Measurements from ENCODE around the gene PET100. TPM values are rescaled to one million over a fixed set of nuclear protein-coding genes. Genes with fewer than 3 reads are reported as not detected.

PET100 gene
- polyA plus RNA-seq, 1 donor from 2014 or later: 105 TPM

GRCh38 chr19:7637374-7638256 is 8.0 kb downstream of the PET100 start:
- H3K27ac ChIP-seq (ENCODE audit: low read length): no peak overlapping the region
- H3K9ac ChIP-seq (ENCODE audit: low read length): no peak overlapping the region
- H3K9me3 ChIP-seq (ENCODE audit: low read length): no peaks in the 10 kb centered on the region
- peak overlapping the region; percentile 28 for H3K4me3 ChIP-seq (ENCODE audit: low read length)
- no peaks in the 10 kb centered on the region for H3K36me3 ChIP-seq (ENCODE audit: insufficient read depth, low read length)
- H3K9me2 ChIP-seq (ENCODE audit: insufficient read depth, low read length): no peaks in the 10 kb centered on the region
- no peak overlapping the region for H3K4me2 ChIP-seq (ENCODE audit: low read length)
- H3K27me3 ChIP-seq (ENCODE audit: insufficient read depth, low read depth, low read length): peaks cover 20% of the 10 kb centered on the region
- no peak overlapping the region for H2AFZ ChIP-seq (ENCODE audit: low read depth, low read length)
- H3K79me2 ChIP-seq (replicated peaks; ENCODE audit: insufficient read depth, low read length): no peaks in the 10 kb centered on the region
- H4K20me1 ChIP-seq (ENCODE audit: insufficient read depth): no peaks in the 10 kb centered on the region
- H3F3A ChIP-seq (ENCODE audit: insufficient read depth, low read length, poor library complexity, severe bottlenecking): no peaks in the 10 kb centered on the region
- no peak for TF ChIP-seq POLR2AphosphoS5 (IDR thresholded peaks at IDR 0.05)
- TF ChIP-seq MXI1 (conservative IDR thresholded peaks at IDR 0.05; ENCODE audit: poor library complexity, severe bottlenecking): no peak
- TF ChIP-seq RAD21 (conservative IDR thresholded peaks at IDR 0.05): no peak
- no peak for TF ChIP-seq REST (IDR thresholded peaks at IDR 0.05; ENCODE audit: borderline replicate concordance)
- no peak for TF ChIP-seq EP300 (conservative IDR thresholded peaks at IDR 0.05; ENCODE audit: poor library complexity, severe bottlenecking)

DNA sequence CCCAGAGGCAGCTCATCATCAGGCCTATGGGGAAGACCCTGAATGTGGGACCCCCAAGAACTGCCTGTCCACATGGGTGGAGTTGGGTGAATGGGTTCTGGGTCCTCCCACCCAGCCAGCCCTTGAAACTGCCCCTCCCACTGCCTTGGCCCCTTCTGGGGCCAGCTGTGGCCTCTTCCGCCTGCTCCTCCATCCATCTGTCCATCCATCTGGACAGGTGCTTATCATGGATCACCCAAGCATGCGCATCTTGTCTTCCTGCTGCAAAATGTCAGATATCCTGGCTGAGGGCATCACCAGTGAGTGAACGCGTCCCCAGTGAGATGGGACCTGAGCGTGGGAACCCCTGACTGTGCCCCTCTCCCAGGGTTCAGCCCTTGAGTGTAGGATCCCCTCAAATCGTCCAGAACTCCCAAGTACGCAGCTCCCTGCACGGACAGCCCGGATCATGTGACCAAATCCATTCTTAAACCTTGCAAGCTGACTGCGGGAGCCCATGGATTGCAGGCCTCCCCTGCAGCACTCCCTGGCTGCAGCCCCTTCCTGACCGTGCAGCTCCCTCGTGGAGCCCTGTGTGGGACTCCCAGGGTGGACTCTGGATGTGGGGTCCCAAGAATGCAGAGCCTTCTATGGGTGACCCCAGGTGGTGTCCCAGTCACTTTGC is 9.3 kb downstream of the PET100 start:
- no peak overlapping the region for H3K27ac ChIP-seq (ENCODE audit: low read length)
- H4K20me1 ChIP-seq (ENCODE audit: insufficient read depth): no peaks in the 10 kb centered on the region
- H2AFZ ChIP-seq (ENCODE audit: low read depth, low read length): no peak overlapping the region
- no peaks in the 10 kb centered on the region for H3K79me2 ChIP-seq (replicated peaks; ENCODE audit: insufficient read depth, low read length)
- H3K36me3 ChIP-seq (ENCODE audit: insufficient read depth, low read length): no peaks in the 10 kb centered on the region
- H3K27me3 ChIP-seq (ENCODE audit: insufficient read depth, low read depth, low read length): peaks cover 20% of the 10 kb centered on the region
- no peaks in the 10 kb centered on the region for H3F3A ChIP-seq (ENCODE audit: insufficient read depth, low read length, poor library complexity, severe bottlenecking)
- TF ChIP-seq MXI1 (conservative IDR thresholded peaks at IDR 0.05; ENCODE audit: poor library complexity, severe bottlenecking) (no peak), POLR2AphosphoS5 (IDR thresholded peaks at IDR 0.05) (no peak), EZH2 (IDR thresholded peaks at IDR 0.05; ENCODE audit: borderline replicate concordance, insufficient read depth, low read length, poor library complexity, severe bottlenecking) (no peak), RAD21 (conservative IDR thresholded peaks at IDR 0.05) (no peak), TAF1 (IDR thresholded peaks at IDR 0.05; ENCODE audit: low read depth) (no peak), REST (IDR thresholded peaks at IDR 0.05; ENCODE audit: borderline replicate concordance) (no peak), SMC3 (conservative IDR thresholded peaks at IDR 0.05; ENCODE audit: poor library complexity) (no peak), EP300 (conservative IDR thresholded peaks at IDR 0.05; ENCODE audit: poor library complexity, severe bottlenecking) (no peak)
- TF ChIP-seq, protein P1, sequence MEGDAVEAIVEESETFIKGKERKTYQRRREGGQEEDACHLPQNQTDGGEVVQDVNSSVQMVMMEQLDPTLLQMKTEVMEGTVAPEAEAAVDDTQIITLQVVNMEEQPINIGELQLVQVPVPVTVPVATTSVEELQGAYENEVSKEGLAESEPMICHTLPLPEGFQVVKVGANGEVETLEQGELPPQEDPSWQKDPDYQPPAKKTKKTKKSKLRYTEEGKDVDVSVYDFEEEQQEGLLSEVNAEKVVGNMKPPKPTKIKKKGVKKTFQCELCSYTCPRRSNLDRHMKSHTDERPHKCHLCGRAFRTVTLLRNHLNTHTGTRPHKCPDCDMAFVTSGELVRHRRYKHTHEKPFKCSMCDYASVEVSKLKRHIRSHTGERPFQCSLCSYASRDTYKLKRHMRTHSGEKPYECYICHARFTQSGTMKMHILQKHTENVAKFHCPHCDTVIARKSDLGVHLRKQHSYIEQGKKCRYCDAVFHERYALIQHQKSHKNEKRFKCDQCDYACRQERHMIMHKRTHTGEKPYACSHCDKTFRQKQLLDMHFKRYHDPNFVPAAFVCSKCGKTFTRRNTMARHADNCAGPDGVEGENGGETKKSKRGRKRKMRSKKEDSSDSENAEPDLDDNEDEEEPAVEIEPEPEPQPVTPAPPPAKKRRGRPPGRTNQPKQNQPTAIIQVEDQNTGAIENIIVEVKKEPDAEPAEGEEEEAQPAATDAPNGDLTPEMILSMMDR (IDR thresholded peaks at IDR 0.05; ENCODE audit: poor library complexity, severe bottlenecking): no peak
- no peak overlapping the region for H3K4me3 ChIP-seq (ENCODE audit: low read length)
- H3K9me3 ChIP-seq (ENCODE audit: low read length): no peaks in the 10 kb centered on the region
- H3K9ac ChIP-seq (ENCODE audit: low read length): no peak overlapping the region
- no peak overlapping the region for H3K4me2 ChIP-seq (ENCODE audit: low read length)
- no peaks in the 10 kb centered on the region for H3K9me2 ChIP-seq (ENCODE audit: insufficient read depth, low read length)

All from neural cell (in vitro differentiated cells).